Posterior vena cava (tissue), 2 donors: ENCODE data around the gene RAPGEF4. TPM values are rescaled to one million over a fixed set of nuclear protein-coding genes. Genes with fewer than 3 reads are reported as not detected.
"Not testable (repeated sequence)": the region's sequence is repeated elsewhere in the genome, so short reads cannot be mapped to it uniquely, and the experiment has no call there.

ENCODE experiments used
- DNase-seq: peaks from one replicate; pipeline ENCODE4 v3.0.0-alpha.2; 2020; ENCODE audit warnings: low spot score
- intact Hi-C, 2 donors: fragments of 100-400 bp; cut with DNase I; formaldehyde crosslinking; loops; one replicate each; pipeline versions ENCODE4 v1.14.1 to v1.14.2; 2022 to 2023
- total RNA-seq, 2 donors: library from RNA; stranded (reverse); fragmentation: NEBNext Ultra II Directional; extraction: Animal tissue kit (Norgen Biotek cat#: 25700); gene quantifications; one replicate each; pipeline ENCODE4 v1.2.1, GENCODE V29; 2021
- donor health status: DM: yes; HTN: yes; CAD: no.
- donor health status: DM: yes; HTN: yes; CAD: no.

The RAPGEF4 gene
- total RNA-seq, 2 donors from 2014 or later, result 4.5 to 6.2 TPM

DNA sequence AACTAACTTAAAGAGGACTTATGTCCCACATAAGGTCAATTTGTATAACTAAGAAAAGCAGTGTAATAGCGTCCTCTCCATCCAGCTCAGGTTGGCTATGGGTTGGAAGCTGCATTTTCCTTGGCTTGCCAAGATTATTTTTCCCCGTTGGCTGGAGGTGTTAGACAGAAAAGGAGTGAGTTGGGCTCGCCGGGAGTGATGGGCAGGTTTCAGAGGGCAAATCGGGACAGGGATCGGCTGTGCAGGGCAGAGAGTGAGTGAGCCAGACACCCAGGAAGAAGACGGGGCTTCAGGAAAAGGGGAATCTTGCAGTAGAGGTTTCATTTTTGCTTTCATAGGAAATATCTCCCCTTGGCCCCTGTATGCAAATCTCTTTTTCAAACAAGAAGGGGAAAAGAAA, 298.5 kb downstream of the RAPGEF4 start:
- DNase-seq, result no peak
- intact Hi-C loops, result no loop called here

DNA sequence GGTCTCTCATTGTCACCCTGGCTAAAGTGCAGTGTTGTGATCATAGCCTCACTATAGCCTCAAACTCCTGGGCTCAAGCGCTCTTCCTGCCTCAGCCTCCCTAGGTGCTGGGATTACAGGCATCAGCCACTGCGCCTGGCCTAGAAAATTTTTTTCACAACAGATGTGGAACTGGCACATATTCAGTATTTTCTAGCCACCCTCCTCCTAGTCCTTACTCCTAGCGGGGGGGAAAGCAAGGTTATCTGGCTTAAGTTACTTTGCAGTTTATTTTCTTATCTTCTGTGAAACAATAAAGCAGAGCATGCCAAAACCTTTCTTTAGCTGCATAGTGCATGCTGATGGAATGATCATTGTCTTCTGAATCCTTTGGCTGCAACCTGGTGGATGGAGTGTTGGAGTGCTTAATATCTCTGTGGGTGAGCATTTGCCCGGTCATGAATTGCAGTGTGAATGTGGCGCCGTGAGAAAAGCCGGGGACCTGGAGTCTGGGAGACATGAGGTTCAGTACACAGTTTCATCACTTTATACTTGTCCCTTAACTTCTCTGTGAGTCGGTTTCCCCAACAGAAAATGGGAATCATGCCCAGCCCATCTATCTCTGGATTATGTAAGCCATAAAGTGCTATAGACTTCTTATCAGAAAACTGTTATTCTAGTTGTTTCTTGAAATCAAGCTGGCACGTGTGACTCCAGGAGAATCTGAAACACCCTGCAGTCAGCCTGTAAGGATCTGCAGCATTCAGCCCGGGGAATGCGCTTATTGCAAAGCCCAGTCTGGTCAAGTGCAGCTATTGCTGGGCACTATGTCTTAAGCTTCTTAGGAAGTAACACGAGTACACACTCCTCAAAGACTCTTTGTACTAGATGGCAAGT, 301.8 kb downstream of the RAPGEF4 start:
- intact Hi-C loops, result no loop called here
- DNase-seq, result no peak

DNA sequence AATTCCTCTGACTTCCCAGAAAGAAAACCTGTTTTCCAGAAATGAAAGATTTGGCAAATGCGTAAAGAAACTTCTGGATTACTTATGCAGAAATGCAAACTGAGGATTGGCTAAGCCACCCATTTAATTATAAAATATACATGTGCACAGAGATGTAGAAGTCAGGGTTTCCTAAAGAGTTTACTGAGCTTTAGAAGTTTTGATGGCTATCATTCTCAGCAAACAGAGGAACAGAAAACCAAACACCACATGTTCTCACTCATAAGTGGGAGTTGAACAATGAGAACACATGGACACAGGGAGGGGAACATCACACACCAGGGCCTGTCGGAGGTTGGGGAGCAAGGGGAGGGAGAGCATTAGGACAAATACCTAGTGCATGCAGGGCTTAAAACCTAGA, 302.6 kb downstream of the RAPGEF4 start:
- intact Hi-C loops, DNase-seq: not testable (repeated sequence)

DNA sequence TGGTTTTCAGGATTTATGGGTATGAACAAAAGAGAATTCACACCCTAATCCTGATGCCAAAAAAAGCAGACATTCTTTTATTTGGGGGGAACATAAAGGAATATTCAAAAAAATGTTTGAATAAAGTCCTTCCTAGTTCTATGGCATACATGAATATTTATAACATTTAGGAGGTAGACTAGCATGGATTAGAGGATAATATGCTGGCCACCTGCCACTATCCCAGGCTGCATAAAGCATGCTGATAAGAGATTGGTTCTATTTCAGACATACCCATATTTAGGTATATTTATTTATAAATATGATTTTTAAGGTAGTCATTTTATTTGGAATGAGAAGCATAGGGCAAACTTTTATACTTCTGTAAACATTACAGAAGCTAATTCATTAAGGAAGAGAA, 305.1 kb downstream of the RAPGEF4 start:
- DNase-seq, result no peak
- intact Hi-C loops, result no loop called here

DNA sequence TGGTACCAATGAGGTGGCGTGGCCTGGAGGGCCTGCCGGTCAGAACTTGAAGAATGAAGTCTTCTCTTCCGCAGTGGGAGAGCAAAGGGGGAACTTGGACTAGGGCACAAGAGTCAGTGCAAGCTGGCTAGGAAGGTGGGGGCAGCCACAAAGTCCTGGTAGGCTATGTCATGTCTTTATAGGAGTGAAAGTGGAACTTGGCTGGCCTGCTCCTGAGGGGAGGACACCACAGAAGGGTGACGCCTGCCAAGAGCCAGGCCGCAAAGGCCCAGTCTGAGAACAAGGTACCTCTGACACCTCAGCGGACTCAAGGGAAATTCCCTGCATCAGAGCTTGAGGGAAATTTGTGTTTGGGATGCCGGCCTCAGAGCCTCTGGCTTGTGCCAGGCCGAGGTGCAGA, 307.8 kb downstream of the RAPGEF4 start:
- DNase-seq, result no peak
- intact Hi-C loops, result no loop called here

DNA sequence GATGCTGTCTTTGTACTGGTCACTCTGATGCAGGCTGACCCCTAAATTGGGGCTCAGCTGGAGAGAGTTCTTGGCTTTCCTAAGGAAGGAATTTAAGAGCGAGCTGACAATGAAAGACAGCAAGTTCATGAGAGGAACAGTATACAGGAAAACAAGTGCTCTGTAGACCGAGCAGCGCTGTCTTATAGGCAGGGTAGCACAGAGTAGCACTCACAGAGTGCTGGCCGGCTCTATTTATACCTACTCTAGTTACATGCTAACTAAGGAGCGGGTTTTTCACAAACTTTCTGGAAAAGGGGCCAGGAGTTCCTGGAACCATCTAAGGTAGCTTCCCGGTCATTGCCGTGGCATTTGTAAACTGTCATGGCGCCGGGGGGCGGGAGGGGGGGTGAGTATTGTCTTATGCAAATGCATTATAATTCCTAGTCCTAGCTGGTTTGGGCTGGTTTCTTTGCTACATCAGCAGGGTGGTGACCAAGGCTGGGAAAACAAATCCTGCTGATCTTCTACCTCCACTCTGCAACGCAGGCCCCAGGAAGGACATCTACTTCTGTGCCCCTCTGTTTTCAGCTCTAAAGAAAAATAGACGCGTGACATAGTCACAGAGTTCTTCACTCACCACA, 308.4 kb downstream of the RAPGEF4 start:
- DNase-seq, result no peak
- intact Hi-C loops, result no loop called here

DNA sequence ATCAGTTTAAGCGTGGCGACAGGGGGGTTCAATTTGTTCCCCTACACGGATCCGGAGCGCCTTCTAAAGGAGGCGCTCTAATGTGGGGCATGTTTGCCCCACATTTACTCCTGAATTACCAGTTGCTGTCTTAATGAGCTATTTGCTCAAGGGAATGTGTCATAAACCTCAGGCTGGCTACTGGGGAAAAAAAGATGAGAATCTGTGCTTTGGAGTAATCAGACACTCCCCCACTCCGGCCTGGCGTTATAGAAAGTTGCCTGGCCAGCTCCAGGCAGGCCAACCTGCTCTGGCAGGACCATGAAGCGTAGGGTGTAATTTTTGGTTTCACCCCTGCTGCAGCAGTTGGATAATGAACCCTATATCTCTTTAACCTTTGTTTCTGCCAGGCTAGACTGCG, 309.0 kb downstream of the RAPGEF4 start:
- no peak for DNase-seq
- intact Hi-C loops, result no loop called here

DNA sequence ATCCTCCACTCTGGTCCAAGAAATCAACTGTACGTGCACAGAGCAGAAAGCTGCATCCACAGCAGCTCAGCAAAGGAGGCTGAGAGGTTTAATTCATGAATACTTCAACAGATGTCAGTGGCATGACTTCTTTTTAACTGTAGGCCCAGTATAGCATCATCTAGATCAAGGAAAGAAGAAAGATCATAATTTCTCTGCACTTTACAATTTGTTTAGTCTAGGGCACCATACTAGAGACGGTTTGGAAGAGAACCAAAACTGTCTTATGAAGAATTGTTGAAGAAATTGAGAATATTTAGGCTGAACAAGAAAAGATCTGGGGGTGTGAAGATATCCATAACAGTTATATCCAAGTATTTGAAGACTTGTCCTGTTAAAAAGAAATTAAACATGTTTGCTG, 309.5 kb downstream of the RAPGEF4 start:
- DNase-seq, result no peak
- intact Hi-C loops, result no loop called here

DNA sequence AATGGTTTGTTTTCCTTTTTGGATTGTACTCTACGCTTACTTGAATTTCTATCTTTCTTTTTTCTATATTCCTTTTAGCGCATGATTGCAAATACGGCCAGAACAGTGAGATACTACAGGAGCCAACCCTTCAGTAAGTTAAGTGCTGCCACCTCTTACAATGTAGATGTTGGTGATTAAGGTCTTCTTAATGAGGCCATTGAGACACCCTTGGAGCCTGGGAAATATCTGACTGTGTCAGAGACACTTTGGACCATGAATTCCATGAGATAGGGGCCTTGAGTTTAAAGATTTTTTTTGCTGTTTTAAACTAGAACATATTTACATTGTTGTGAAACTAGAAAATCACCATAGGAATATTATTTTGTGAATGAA, 312.9 kb downstream of the RAPGEF4 start:
- intact Hi-C loops, result no loop called here
- DNase-seq, result no peak

DNA sequence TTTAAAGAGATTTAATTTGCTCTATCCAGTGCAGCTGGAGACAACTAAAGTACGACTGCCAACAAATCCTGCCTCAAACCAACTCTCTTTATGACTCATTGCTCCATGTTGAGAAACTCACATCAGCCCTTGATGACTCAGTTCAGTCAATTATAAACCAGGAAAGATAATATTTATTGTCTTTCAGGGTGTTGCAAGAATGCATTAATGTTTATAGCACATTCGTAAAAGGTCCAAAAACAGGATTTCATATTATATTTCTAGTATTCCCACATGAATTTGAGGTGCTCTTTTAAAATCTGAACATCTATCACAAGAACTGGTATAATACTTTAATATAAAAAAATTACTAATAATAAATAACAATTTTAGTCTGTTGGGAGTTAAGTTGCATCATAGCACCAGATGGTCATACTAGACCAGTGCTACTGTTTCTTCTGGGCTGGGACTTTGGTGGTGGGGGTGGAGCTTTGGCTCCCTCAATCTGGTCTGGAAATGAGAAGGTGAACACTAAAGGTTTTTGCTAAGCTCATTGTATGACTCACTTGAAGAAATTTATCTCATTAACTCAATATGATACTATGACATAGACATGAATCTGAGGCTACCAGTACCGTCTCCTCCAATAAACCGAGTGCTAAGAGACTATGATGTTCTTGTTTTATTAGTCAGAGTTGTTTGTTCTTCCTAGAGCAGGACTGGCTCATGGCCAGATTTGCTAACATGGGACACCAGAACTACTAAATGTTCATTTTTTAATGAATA, 313.4 kb downstream of the RAPGEF4 start:
- DNase-seq, result peak; percentile 91
- intact Hi-C loops, result no loop called here

DNA sequence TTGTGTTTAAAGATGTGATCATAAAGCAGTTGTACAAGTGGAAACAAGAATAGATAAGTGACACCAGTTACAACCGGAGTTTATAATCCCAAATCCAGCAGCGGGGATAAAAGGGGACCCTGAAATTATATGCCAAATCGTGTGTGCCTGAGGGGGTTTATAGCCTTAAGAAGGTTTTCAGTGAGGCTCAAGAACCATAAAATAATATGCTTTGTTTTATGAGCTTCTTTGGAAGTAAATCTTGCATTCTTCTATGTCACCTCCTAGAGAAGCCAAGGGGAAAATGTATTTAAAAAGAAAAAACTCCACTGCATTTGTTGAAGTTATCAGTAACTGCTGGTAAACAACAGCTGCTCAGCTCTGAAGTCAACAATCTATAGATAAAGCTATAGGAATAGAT, 314.2 kb downstream of the RAPGEF4 start:
- intact Hi-C loops, result no loop called here
- no peak for DNase-seq

DNA sequence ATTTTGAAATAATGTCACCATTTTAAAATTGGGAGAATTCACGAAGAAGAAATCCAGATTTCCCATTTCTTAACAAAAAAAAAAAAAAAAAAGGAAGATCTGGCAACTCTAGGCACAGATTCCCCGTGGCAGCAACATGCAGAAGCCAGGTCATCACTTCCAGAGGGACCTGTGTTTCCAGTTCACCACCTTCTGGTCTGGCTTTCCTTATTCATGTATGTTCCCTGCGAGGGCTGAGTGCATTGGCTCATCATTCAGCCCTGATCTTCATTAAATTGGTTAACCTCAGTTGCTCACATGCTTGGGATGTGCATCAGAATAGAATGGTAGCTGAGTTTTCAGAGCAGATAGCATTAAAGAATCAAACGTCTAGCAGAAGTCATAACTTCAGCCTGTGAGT, 315.0 kb downstream of the RAPGEF4 start:
- no peak for DNase-seq
- intact Hi-C loops, result no loop called here

DNA sequence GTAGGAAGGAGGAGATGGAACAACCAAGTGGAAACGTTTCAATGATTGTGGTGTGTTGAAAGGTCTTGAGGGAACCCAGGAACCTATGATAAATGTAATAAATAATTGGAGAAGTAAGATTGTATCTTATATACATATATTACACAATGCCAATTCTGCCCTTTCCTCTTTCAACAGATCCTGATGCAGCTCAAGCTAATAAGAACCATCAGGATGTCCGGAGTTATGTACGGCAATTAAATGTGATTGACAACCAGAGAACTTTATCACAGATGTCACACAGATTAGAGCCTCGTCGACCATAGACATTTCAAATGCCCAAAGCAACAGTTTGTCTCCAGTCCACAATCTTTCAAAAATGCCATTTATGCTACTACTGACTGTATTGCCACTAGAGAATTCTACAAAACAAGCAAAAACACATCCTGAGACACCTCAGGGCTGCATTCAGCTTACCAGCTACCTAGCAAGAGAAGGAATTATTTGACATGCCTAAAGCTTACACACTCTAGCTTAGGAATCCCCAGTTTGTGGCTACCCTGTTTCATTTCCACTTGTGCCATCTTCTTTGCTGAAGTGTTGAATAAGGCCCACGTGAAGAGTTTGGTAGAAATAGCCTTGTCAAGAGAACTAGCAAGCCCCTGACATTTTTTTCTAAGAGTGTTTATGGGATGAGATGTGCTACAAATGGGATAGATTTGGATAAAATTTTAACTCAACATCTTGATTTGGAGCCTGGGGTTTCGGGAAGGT, 316.0 kb downstream of the RAPGEF4 start:
- no peak for DNase-seq
- intact Hi-C loops, result no loop called here

DNA sequence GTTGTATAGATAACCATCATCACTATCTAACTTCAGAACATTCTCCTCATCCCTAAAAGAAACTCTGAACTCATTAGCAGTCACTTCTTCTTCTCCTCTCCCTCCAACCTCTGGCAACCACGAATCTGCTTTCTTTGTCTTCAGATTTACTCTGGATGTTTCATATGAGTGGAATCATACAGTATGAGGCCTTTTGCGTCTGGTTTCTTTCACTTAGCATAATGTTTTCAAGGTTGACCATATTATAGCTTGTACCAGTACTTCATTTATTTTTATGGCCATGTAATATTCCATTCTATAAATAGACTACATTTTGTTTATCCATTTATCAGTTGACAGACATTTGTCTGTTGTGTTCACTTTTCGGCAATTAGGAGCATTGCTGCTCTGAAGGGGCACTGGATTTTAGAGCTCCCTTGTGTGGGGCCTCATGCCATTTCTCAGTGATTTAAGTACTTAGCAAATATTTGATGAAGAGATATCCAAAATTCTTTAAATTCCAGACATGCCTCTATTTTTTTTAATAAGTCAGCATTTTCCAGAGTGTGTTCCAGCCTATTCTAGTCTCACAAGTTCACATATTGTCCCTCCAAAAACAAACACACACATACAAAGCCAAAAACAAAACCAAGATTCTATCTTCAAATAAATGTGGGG, 317.5 kb downstream of the RAPGEF4 start:
- intact Hi-C loops, result no loop called here
- DNase-seq, result no peak

DNA sequence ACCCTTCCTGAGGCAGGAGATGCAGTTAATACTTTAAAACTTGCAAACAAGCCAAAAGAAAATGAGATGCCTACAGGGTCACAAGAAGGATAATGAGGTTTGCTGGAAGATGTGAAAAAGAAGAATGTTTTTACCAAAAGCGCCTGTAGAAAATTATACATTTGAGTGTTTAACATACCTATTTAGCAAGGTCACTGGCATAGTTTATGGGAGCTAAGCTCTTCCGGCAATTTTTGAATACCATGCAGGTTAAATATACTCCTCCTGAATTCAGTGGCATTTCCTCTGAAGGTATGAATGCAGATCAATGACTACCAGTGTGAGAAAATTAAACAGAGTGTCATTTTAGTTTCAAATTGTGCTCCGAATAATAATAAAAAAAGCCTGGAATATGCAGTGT, 318.8 kb downstream of the RAPGEF4 start:
- intact Hi-C loops, result no loop called here
- no peak for DNase-seq

DNA sequence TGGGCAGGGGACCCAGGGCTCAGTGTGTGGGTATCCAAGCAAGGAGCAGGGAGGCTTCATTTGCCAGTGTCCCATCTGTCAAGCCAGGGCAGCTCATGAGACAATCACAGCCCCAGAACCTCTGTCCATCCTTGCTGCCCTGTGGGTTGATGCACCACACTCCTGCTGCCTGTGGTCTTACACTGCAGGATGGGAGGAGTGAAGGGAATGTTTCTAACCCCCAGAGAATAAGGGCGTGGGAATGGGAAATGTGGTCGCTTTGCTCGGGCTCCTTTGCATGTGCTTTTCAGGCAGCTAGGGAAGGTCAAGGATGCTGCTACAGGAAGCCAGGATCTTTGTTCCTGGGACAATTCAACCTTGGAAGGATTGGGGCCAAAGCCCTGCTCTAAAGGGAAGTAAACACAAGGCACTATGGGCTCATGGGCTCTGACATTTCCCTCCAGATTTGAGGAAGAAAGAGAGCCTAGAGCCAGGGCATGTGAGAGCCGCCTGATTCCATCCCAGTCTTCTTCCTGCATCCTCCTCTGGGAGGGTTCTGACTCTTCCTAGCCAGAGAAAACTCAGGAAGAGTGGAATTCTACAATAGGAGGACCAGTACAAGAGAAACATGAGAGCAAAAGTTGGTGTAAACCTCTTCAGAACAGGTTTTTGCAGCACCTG, 321.2 kb downstream of the RAPGEF4 start:
- no peak for DNase-seq
- intact Hi-C loops, result no loop called here

DNA sequence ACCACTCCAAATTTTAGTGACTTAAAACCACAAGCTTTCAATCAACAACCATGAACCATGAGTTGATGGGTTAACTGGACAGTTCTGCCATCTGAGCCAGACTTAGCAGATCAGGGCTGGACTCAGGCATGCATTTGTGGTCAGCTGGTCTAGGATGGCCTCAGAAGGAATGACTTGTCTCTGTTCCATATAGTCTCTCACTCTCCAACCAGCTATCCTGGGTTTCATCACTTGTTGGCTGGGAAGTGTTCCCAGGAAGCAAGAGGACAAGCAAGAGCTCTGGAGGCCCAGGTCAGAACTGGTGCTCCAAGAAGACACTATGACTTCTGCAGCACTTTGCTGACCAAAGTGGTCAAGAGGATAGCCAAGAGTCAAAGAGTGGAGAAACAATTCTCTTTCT, 322.5 kb downstream of the RAPGEF4 start:
- intact Hi-C loops, result loop anchor here in 1 of 2 donors (2.0 kb wide), 1 partner anchor 53 kb away; no protein-coding TSS in a partner anchor
- no peak for DNase-seq

DNA sequence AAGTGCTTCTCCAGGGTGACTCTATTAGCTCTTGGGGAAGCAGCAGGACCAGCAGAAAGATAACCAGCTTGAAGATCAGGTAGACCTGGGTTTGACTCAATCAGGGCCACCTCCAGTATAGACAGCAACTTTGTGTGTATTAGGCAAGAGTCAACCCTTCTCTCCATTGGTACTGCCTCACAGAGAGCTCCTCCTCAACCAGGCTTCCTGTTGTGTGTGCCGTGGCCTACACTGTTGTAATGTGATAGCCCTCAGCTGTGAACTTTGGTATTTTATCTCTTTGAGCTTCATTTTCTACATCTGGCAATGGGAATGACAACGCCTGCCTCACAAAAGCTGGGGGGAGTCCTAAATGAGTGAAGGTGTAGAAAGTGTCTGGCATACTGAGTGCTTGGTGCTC, 323.0 kb downstream of the RAPGEF4 start:
- intact Hi-C loops, result loop anchor here in 1 of 2 donors (2.0 kb wide), 1 partner anchor 52 kb away; no protein-coding TSS in a partner anchor
- no peak for DNase-seq
